Jurkat, Clone E6-1 (cell line): Measurements from ENCODE around the gene ACAD10.
A peak's percentile ranks its signal among the peaks of the same experiment; 100 is the strongest.
"Not testable (repeated sequence)": the region's sequence is repeated elsewhere in the genome, so short reads cannot be mapped to it uniquely, and the experiment has no call there.

Source experiments
- DNase-seq: peaks from one replicate; pipeline ENCODE4 v3.0.0-alpha.2; 2011; ENCODE audit warnings: low read depth, low spot score
- H3K4me3 ChIP-seq: 2 replicates; pipeline ENCODE4 v1.5.1; 2011; ENCODE audit warnings: mild to moderate bottlenecking, low read length, control low read depth, moderate library complexity

Gene ACAD10

GRCh38 chr12:111745211-111745610 lies 59.4 kb downstream of the ACAD10 start:
- H3K4me3 ChIP-seq = no peak overlapping the region
- no peak for DNase-seq

- DNase-seq = no peak
- H3K4me3 ChIP-seq = no peak overlapping the region
Observed at GRCh38 chr12:111747333-111747732, 61.5 kb downstream of the ACAD10 start.

GRCh38 chr12:111748151-111748672 lies 62.4 kb downstream of the ACAD10 start:
- H3K4me3 ChIP-seq = no peak overlapping the region
- DNase-seq = no peak

GRCh38 chr12:111748867-111749266 lies 63.0 kb downstream of the ACAD10 start:
- H3K4me3 ChIP-seq = no peak overlapping the region
- no peak for DNase-seq

GRCh38 chr12:111749391-111749790 lies 63.5 kb downstream of the ACAD10 start:
- no peak overlapping the region for H3K4me3 ChIP-seq
- no peak for DNase-seq

GRCh38 chr12:111753144-111753881 lies 67.5 kb downstream of the ACAD10 start:
- no peak overlapping the region for H3K4me3 ChIP-seq
- DNase-seq = no peak

GRCh38 chr12:111754671-111755070 lies 68.8 kb downstream of the ACAD10 start:
- H3K4me3 ChIP-seq = no peak overlapping the region
- no peak for DNase-seq

GRCh38 chr12:111756196-111756595 lies 70.3 kb downstream of the ACAD10 start:
- H3K4me3 ChIP-seq = no peak overlapping the region
- no peak for DNase-seq

GRCh38 chr12:111756681-111757080 lies 70.8 kb downstream of the ACAD10 start:
- DNase-seq = no peak
- H3K4me3 ChIP-seq = no peak overlapping the region

- H3K4me3 ChIP-seq = no peak overlapping the region
- peak; percentile 85 for DNase-seq
Observed at GRCh38 chr12:111757361-111758119, 71.7 kb downstream of the ACAD10 start.

GRCh38 chr12:111758120-111758561 lies 72.3 kb downstream of the ACAD10 start:
- no peak for DNase-seq

GRCh38 chr12:111759271-111759670 lies 73.4 kb downstream of the ACAD10 start:
- H3K4me3 ChIP-seq = no peak overlapping the region
- peak; percentile 64 for DNase-seq

More at GRCh38 chr12:111758120-111758561, 72.3 kb downstream of the ACAD10 start:
- no peak overlapping the region for H3K4me3 ChIP-seq

- DNase-seq = no peak
- no peak overlapping the region for H3K4me3 ChIP-seq
Observed at GRCh38 chr12:111759991-111760390, 74.1 kb downstream of the ACAD10 start.

- no peak for DNase-seq
Observed at GRCh38 chr12:111761099-111761498, 75.2 kb downstream of the ACAD10 start.

GRCh38 chr12:111761706-111762105 lies 75.9 kb downstream of the ACAD10 start:
- no peak for DNase-seq

More at GRCh38 chr12:111761099-111761498, 75.2 kb downstream of the ACAD10 start:
- no peak overlapping the region for H3K4me3 ChIP-seq

GRCh38 chr12:111763552-111763951 lies 77.7 kb downstream of the ACAD10 start:
- not testable (repeated sequence) for H3K4me3 ChIP-seq, DNase-seq

More at GRCh38 chr12:111761706-111762105, 75.9 kb downstream of the ACAD10 start:
- H3K4me3 ChIP-seq = no peak overlapping the region

- no peak overlapping the region for H3K4me3 ChIP-seq
- no peak for DNase-seq
Observed at GRCh38 chr12:111764120-111764821, 78.4 kb downstream of the ACAD10 start.

- no peak within 1 kb of the TSS for H3K4me3 ChIP-seq
- DNase-seq = no peak
Observed at GRCh38 chr12:111766608-111767361, 80.9 kb downstream of the ACAD10 start, which contains the start of gene ALDH2. ALDH2 (plus strand) TSS chr12:111766933; CDS start chr12:111766983, 50 bp downstream.
